Osteocyte (in vitro differentiated cells): ENCODE data around the gene IFT52. TPM values are rescaled to one million over a fixed set of nuclear protein-coding genes. Genes with fewer than 3 reads are reported as not detected.

Experiments used
- DNase-seq: peaks from one replicate; pipeline ENCODE4 v3.0.0; 2021; ENCODE audit warnings: mixed read lengths; ENCODE audit not compliant: unreplicated experiment; ENCODE audit errors: extremely low spot score
- H3K27ac Mint-ChIP-seq: one replicate; pipeline ENCODE4 v1.8.0; 2021; ENCODE audit warnings: mild to moderate bottlenecking, mixed read lengths; ENCODE audit not compliant: unreplicated experiment
- H3K27me3 Mint-ChIP-seq: one replicate; pipeline ENCODE4 v1.8.0; 2021; ENCODE audit warnings: mixed read lengths; ENCODE audit not compliant: unreplicated experiment
- H3K36me3 Mint-ChIP-seq: one replicate; pipeline ENCODE4 v1.8.0; 2021; ENCODE audit warnings: mixed read lengths; ENCODE audit not compliant: unreplicated experiment
- H3K4me1 Mint-ChIP-seq: one replicate; pipeline ENCODE4 v1.8.0; 2021; ENCODE audit warnings: mixed read lengths; ENCODE audit not compliant: unreplicated experiment
- H3K4me3 Mint-ChIP-seq: one replicate; pipeline ENCODE4 v1.8.0; 2021; ENCODE audit warnings: mild to moderate bottlenecking, moderate library complexity, mixed read lengths; ENCODE audit not compliant: unreplicated experiment
- H3K9me3 Mint-ChIP-seq: one replicate; pipeline ENCODE4 v1.8.0; 2021; ENCODE audit warnings: mixed read lengths; ENCODE audit not compliant: unreplicated experiment
- total RNA-seq: library from RNA; stranded (reverse); gene quantifications from 2 replicates; pipeline ENCODE4 v1.2.1, GENCODE V29; 2021
- TF ChIP-seq, protein P1 (sequence below): fragments of 200-600 bp; sonication (generic); IDR thresholded peaks from 2 replicates; pipeline ENCODE4 v1.5.0; 2021; ENCODE audit warnings: antibody characterized with exemption, mild to moderate bottlenecking, moderate library complexity

The IFT52 gene
- total RNA-seq, 1 donor from 2014 or later, result 55.3 TPM

GRCh38 chr20:43563991-43564390 lies 26.7 kb upstream of the IFT52 start:
- no peak for DNase-seq
- TF ChIP-seq, protein P1, sequence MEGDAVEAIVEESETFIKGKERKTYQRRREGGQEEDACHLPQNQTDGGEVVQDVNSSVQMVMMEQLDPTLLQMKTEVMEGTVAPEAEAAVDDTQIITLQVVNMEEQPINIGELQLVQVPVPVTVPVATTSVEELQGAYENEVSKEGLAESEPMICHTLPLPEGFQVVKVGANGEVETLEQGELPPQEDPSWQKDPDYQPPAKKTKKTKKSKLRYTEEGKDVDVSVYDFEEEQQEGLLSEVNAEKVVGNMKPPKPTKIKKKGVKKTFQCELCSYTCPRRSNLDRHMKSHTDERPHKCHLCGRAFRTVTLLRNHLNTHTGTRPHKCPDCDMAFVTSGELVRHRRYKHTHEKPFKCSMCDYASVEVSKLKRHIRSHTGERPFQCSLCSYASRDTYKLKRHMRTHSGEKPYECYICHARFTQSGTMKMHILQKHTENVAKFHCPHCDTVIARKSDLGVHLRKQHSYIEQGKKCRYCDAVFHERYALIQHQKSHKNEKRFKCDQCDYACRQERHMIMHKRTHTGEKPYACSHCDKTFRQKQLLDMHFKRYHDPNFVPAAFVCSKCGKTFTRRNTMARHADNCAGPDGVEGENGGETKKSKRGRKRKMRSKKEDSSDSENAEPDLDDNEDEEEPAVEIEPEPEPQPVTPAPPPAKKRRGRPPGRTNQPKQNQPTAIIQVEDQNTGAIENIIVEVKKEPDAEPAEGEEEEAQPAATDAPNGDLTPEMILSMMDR, result no peak
- Mint-ChIP-seq H3K27me3 (no peaks in the 10 kb centered on the region), H3K4me3 (no peak overlapping the region), H3K36me3 (no peaks in the 10 kb centered on the region), H3K27ac (no peak overlapping the region), H3K4me1 (peaks cover 1% of the 10 kb centered on the region), H3K9me3 (no peaks in the 10 kb centered on the region)

DNA sequence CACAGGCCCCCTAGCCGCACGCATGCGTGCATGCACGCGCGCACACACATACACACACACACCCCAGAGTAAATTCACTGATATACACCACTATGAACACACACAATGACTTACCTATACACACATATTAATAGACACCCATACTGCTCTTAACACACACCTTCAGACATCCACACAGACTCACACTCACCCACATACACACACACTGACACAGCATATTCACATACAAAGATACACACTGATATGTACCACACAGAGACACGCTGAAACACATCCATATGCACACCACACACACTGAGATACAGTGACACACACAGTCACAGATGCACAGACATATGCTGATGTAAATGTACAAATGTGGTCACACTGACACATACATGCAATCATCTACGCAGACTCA lies 26.3 kb upstream of the IFT52 start:
- Mint-ChIP-seq H3K4me3 (no peak overlapping the region), H3K27me3 (no peaks in the 10 kb centered on the region)

GRCh38 chr20:43564993-43565757 lies 25.6 kb upstream of the IFT52 start:
- Mint-ChIP-seq H3K4me3 (no peak overlapping the region), H3K36me3 (no peaks in the 10 kb centered on the region), H3K4me1 (no peaks in the 10 kb centered on the region), H3K27ac (no peak overlapping the region), H3K9me3 (no peaks in the 10 kb centered on the region), H3K27me3 (no peaks in the 10 kb centered on the region)
- TF ChIP-seq, protein P1, result no peak
- DNase-seq, result no peak

More for the DNA sequence above, 26.3 kb upstream of the IFT52 start:
- DNase-seq, result no peak
- TF ChIP-seq, protein P1, result no peak
- Mint-ChIP-seq H3K4me1 (no peaks in the 10 kb centered on the region), H3K27ac (no peak overlapping the region), H3K9me3 (no peaks in the 10 kb centered on the region), H3K36me3 (no peaks in the 10 kb centered on the region)

- TF ChIP-seq, protein P1, result no peak
- H3K9me3 Mint-ChIP-seq, result no peaks in the 10 kb centered on the region
- no peaks in the 10 kb centered on the region for H3K4me1 Mint-ChIP-seq
- no peak overlapping the region for H3K4me3 Mint-ChIP-seq
- H3K36me3 Mint-ChIP-seq, result no peaks in the 10 kb centered on the region
- no peak for DNase-seq
- no peak overlapping the region for H3K27ac Mint-ChIP-seq
- no peaks in the 10 kb centered on the region for H3K27me3 Mint-ChIP-seq
Observed at GRCh38 chr20:43565758-43566104, 25.0 kb upstream of the IFT52 start.

DNA sequence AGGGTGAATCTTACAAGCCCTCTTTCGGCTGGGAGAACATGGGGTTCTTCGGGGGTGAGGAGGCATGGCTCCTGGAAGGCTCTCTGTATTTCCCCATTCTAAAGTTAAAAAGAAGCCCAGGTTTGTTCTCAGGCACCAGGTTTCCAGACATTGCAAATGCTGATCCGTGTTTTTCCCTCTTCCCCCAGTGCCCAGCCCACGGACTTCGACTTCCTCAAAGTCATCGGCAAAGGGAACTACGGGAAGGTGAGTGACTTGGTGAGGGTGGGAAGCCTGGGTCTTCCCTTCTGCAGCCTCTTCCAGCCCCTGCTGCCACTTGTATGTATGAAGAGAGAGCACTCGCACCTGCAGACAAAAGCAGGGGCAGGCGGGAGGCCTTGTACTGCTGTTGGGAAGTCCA lies 23.3 kb upstream of the IFT52 start:
- Mint-ChIP-seq H3K4me3 (no peak overlapping the region), H3K36me3 (no peaks in the 10 kb centered on the region), H3K4me1 (no peaks in the 10 kb centered on the region), H3K9me3 (no peaks in the 10 kb centered on the region), H3K27me3 (no peaks in the 10 kb centered on the region), H3K27ac (no peak overlapping the region)
- DNase-seq, result no peak
- TF ChIP-seq, protein P1, result no peak
